Nephron (organoid): ENCODE results near the gene TMEM245.
A peak's percentile ranks its signal among the peaks of the same experiment; 100 is the strongest.
"Not testable (repeated sequence)": the region's sequence is repeated elsewhere in the genome, so short reads cannot be mapped to it uniquely, and the experiment has no call there.

Source experiments
- H3K27ac Mint-ChIP-seq, 3 experiments: 2 replicates each; pipeline ENCODE4 v1.8.0; 2020; ENCODE audit warnings: mixed read lengths in 3 of 3, mild to moderate bottlenecking in 2 of 3, moderate library complexity in 1 of 3
- H3K27me3 Mint-ChIP-seq: 2 replicates; pipeline ENCODE4 v1.8.0; 2021; ENCODE audit warnings: low read depth, mild to moderate bottlenecking, moderate library complexity, mixed read lengths
- H3K36me3 Mint-ChIP-seq: 2 replicates; pipeline ENCODE4 v1.8.0; 2020; ENCODE audit warnings: low read depth, mixed read lengths
- H3K4me1 Mint-ChIP-seq: 2 replicates; pipeline ENCODE4 v1.8.0; 2020; ENCODE audit warnings: mixed read lengths
- H3K4me3 Mint-ChIP-seq, 3 experiments: 2 replicates each; pipeline ENCODE4 v1.8.0; 2020; ENCODE audit warnings: mild to moderate bottlenecking in 3 of 3, mixed read lengths in 3 of 3, moderate library complexity in 2 of 3
- H3K9me3 Mint-ChIP-seq: 2 replicates; pipeline ENCODE4 v1.8.0; 2020; ENCODE audit warnings: mixed read lengths
- CTCF ChIP-seq, 3 experiments: fragments of 200-600 bp; sonication (generic); IDR thresholded peaks; one replicate each; pipeline ENCODE4 v1.5.0; 2021; ENCODE audit warnings: antibody characterized with exemption in 3 of 3; ENCODE audit not compliant: unreplicated experiment in 3 of 3

Gene TMEM245

DNA sequence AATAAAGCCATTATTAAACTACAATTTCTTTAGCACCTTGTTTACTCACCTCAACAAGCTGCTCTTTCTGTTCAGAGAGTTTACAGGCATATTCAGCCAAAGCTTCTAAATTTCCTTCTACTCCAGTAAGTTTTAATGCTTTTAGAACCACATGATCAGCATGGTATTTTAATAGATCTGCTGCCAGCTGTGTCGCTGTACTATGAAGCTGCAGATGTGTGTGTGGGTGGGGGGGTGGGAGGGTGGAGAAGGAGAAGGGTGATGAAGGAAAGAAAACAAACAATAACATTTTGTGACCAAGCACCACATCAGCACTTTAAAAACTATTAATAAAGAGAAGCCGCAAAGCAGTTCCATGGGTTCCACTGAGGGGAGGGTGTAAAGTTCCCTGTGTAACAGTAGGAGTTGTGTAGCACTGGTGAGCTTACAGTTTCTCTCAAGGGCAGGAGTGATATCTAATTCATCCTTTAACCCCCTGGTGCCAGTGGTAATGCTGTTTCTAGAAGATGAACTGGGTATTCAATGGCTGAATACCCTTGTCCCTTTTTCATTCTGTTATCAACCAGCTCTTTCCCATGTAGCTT is 147.0 kb downstream of the TMEM245 start:
- Mint-ChIP-seq H3K9me3 (peaks cover 2% of the 10 kb centered on the region), H3K36me3 (peaks cover 39% of the 10 kb centered on the region), H3K4me3 (no peak overlapping the region), H3K27ac (peak overlapping the region; percentile 41 to 72 (median 72)), H3K4me1 (peaks cover 38% of the 10 kb centered on the region), H3K27me3 (no peaks in the 10 kb centered on the region)
- no peak for TF ChIP-seq CTCF (IDR thresholded peaks at IDR 0.05; ENCODE audit: unreplicated experiment in 3 of 3)

- Mint-ChIP-seq H3K36me3 (peaks cover 38% of the 10 kb centered on the region), H3K9me3 (peaks cover 2% of the 10 kb centered on the region), H3K27ac (peak overlapping the region; percentile 41 to 72 (median 72)), H3K27me3 (no peaks in the 10 kb centered on the region), H3K4me1 (peaks cover 34% of the 10 kb centered on the region), H3K4me3 (no peak overlapping the region)
- no peak for TF ChIP-seq CTCF (IDR thresholded peaks at IDR 0.05; ENCODE audit: unreplicated experiment in 3 of 3)
Measured at GRCh38 chr9:108972186-108972585, 147.6 kb downstream of the TMEM245 start.

- Mint-ChIP-seq H3K36me3 (peaks cover 38% of the 10 kb centered on the region), H3K4me1 (peaks cover 34% of the 10 kb centered on the region)
- not testable (repeated sequence) for H3K9me3 Mint-ChIP-seq, H3K27ac Mint-ChIP-seq, H3K4me3 Mint-ChIP-seq, H3K27me3 Mint-ChIP-seq
Measured at GRCh38 chr9:108971392-108971791, 148.4 kb downstream of the TMEM245 start.

DNA sequence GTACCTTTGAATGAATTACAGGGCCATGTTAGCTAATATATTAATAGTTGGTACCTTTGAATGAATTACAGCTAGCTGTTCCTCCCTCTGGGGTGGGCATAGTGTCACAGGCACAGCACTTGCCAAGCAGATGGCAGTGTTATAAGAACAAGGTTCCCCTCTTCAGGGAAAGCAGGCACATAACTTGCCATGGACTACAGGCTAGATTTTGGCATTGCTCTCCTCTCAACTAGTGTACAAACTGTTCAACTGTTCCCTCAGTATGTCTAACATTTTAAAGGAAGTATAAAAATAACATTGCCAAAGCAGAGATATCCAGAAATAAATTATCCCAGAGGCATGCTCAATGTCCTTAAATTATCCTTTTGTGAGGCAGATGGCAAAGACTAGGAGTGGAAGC is 151.8 kb downstream of the TMEM245 start:
- Mint-ChIP-seq H3K4me3 (no peak overlapping the region), H3K27me3 (no peaks in the 10 kb centered on the region)

More for the DNA sequence above, 151.8 kb downstream of the TMEM245 start:
- H3K36me3 Mint-ChIP-seq = peaks cover 36% of the 10 kb centered on the region
- TF ChIP-seq CTCF (IDR thresholded peaks at IDR 0.05; ENCODE audit: unreplicated experiment in 3 of 3) = no peak
- H3K9me3 Mint-ChIP-seq = peaks cover 2% of the 10 kb centered on the region
- H3K27ac Mint-ChIP-seq = no peak overlapping the region
- peaks cover 18% of the 10 kb centered on the region for H3K4me1 Mint-ChIP-seq
